ENCODE measurements around the gene TWIST2.

Gene TWIST2

DNA sequence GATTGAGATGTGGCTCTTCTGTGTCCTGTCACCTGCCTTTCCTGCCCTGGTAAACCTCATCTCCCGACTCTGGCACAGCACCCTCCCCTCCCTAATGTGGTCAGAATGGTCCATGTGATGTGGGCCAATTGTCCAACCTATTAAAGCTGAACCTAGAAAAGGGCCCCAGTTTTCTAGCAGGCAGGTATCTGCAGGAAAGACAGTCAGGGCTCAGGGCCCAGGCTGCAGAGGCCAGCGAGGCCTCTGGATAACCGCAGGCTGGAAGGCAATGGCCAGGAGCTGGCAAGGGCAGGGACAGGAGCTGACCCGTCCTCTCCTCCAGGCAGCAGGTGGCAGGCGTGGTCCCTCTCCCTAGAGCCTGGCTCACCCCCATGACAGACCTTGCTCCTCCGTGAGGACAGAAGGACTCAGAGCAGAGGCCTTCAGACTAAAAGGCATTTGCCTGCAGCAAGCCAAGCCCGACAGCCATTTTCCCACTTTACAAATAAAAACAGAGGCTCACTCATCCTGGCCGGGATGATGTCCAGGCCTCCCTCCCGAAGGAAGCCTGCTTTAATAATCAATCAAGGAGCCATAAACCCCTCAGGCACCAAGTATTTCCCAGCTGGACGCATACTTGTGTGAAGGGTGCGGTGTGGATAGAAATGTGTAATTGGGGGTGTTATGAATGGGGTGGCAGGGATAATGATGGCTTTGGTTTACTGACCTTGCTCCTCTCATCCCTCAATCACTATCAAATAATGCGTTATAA, 107.1 kb downstream of the TWIST2 start:
- no peak overlapping the region for H3K4me3 ChIP-seq (ENCODE audit: low read length)
- TF ChIP-seq, protein P1, sequence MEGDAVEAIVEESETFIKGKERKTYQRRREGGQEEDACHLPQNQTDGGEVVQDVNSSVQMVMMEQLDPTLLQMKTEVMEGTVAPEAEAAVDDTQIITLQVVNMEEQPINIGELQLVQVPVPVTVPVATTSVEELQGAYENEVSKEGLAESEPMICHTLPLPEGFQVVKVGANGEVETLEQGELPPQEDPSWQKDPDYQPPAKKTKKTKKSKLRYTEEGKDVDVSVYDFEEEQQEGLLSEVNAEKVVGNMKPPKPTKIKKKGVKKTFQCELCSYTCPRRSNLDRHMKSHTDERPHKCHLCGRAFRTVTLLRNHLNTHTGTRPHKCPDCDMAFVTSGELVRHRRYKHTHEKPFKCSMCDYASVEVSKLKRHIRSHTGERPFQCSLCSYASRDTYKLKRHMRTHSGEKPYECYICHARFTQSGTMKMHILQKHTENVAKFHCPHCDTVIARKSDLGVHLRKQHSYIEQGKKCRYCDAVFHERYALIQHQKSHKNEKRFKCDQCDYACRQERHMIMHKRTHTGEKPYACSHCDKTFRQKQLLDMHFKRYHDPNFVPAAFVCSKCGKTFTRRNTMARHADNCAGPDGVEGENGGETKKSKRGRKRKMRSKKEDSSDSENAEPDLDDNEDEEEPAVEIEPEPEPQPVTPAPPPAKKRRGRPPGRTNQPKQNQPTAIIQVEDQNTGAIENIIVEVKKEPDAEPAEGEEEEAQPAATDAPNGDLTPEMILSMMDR (IDR thresholded peaks at IDR 0.05; ENCODE audit: insufficient read depth, low read depth, low read length, missing control alignments) = no peak
- no peak for DNase-seq (ENCODE audit: low read depth)

DNA sequence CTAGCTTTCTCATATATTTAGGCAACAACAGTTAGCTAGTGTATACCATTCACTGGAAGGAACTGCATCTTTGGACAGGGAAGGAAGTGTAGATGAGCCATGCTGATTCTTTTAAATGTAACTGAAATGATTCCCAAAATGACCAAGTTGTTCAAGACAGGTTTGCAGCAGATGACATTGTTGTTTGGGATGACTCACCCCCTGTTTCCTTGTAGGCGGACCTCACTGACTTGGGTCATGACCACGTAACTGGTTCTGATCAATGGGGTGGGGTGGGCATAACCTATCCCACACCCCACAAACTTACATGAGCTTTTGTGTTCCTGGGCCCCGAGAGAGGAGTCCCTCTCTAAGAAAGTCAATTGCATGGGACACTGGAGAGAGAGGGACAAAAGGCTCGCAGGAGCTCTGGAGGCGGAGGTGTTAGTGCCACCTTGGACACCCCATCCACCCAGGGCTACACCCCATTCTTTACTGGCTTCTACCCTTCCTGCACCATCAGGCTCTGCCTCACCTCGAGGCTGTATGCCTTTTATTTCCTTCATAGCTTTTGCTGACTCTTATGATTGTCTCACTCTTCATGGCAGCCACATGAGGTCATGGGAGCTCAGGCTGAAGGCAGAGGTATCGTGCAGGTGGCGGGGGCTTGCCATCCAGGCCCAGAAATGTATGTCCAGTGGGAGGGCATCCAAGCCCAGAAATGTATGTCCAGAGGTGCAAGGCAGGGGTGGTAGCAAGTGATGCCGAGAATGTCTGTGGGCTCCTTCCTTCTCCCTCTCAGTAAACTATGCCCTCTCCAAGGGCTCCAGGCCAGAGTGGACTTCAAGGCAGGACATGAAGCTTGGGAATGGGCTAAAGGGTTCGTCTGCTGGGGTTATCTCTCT, 108.0 kb downstream of the TWIST2 start:
- peak; percentile 65 for DNase-seq (ENCODE audit: low read depth)
- no peak overlapping the region for H3K4me3 ChIP-seq (ENCODE audit: low read length)
- TF ChIP-seq, protein P1 (IDR thresholded peaks at IDR 0.05; ENCODE audit: insufficient read depth, low read depth, low read length, missing control alignments) = no peak

DNA sequence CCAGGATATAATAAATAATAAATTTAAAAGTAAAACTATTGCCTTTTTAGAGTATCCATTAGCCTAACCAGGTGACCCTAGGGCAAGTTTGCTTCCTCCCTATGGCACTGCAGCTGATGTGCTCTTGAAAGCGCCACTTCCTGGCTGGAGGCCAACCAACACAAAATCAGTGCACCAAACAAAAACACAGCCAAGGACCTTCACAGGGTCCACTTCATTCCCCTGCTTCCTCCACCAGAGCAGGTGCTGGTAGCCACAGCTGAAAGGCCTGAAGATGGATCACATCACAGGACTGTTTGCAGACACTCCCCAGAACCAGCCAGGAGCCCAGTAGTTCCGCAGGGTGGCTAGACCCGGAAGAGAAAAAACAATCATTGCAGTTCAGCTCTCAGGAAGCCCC, 108.8 kb downstream of the TWIST2 start:
- no peak for DNase-seq (ENCODE audit: low read depth)
- H3K4me3 ChIP-seq (ENCODE audit: low read length) = no peak overlapping the region
- TF ChIP-seq, protein P1 (IDR thresholded peaks at IDR 0.05; ENCODE audit: insufficient read depth, low read depth, low read length, missing control alignments) = no peak

Data from epithelial cell of esophagus (primary cell).